Endothelial cell of umbilical vein (primary cell): ENCODE data around the gene GSTA2. TPM values are rescaled to one million over a fixed set of nuclear protein-coding genes. Genes with fewer than 3 reads are reported as not detected.
A peak's percentile ranks its signal among the peaks of the same experiment; 100 is the strongest.

Experiments used
- BruUV-seq: library from RNA; stranded (reverse); fragments of 400-500 nt; replicated peaks from 2 replicates; lab custom pipeline; 2021; lab: Mats Ljungman, UMichigan
- CTCF ChIA-PET: fragments of 300-600, 350-600 bp; sonication (Branson Sonifier 250); formaldehyde crosslinking; loops from one replicate; lab custom pipeline; 2021; ENCODE audit warnings: antibody characterized with exemption, inconsistent platforms; lab: Charles Lee
- POLR2A ChIA-PET: fragments of 300-600, 350-600 bp; sonication (Branson Sonifier 250); formaldehyde crosslinking; loops from one replicate; lab custom pipeline; 2021; ENCODE audit warnings: antibody characterized with exemption, inconsistent platforms; lab: Charles Lee
- DNase-seq: peaks from one replicate; pipeline ENCODE4 v3.0.0-alpha.2; 2011; ENCODE audit warnings: low read depth, low spot score
- FAIRE-seq: peaks from 2 replicates; lab custom pipeline; 2011; peaks lifted over from hg19 to GRCh38; lab: Jason Lieb, UNC
- H2AFZ ChIP-seq: 2 replicates; pipeline ENCODE4 v1.6.0; 2012; ENCODE audit warnings: low read depth, low read length, control low read depth, inconsistent platforms
- H3K27ac ChIP-seq: 2 replicates; pipeline ENCODE4 v1.5.1; 2011; ENCODE audit warnings: low read depth, mild to moderate bottlenecking, control low read depth, low read length, moderate library complexity; ENCODE audit not compliant: insufficient read depth
- H3K27me3 ChIP-seq, 2 experiments: 2 replicates each; pipeline versions ENCODE4 v1.6.0 to v1.6.1; 2011; ENCODE audit warnings: low read length in 2 of 2, mixed read lengths in 1 of 2; ENCODE audit not compliant: control insufficient read depth in 2 of 2, insufficient read depth in 2 of 2
- H3K36me3 ChIP-seq, 2 experiments: 2 replicates in 1 of 2; 3 replicates in 1 of 2; pipeline ENCODE4 v1.5.1; 2011; ENCODE audit warnings: low read length in 2 of 2, mild to moderate bottlenecking in 1 of 2, moderate library complexity in 1 of 2; ENCODE audit not compliant: control insufficient read depth in 2 of 2, insufficient read depth in 2 of 2; ENCODE audit errors: extremely low read depth in 1 of 2
- H3K4me1 ChIP-seq: 3 replicates; pipeline ENCODE4 v1.5.1; 2011; ENCODE audit warnings: mild to moderate bottlenecking, low read length; ENCODE audit not compliant: control insufficient read depth, insufficient read depth; ENCODE audit errors: extremely low read depth
- H3K4me2 ChIP-seq: 2 replicates; pipeline ENCODE4 v1.6.1; 2011; ENCODE audit warnings: low read length, control low read depth, mixed read lengths; ENCODE audit not compliant: insufficient read depth
- H3K4me3 ChIP-seq, 3 experiments: fragments of 200-600 bp in 1 of 3; sonication (generic), shearing (Covaris generic) in 1 of 3; replicated peaks in 1 of 3; 2 replicates each; pipeline ENCODE4 v1.5.1; 2011 to 2016; ENCODE audit warnings: control low read depth in 3 of 3, low read length in 3 of 3, mild to moderate bottlenecking in 2 of 3, inconsistent platforms in 1 of 3, low read depth in 1 of 3, moderate library complexity in 1 of 3; ENCODE audit not compliant: insufficient read depth in 1 of 3
- H3K79me2 ChIP-seq: 2 replicates; pipeline ENCODE4 v1.6.0; 2012; ENCODE audit warnings: low read length, inconsistent platforms; ENCODE audit not compliant: control insufficient read depth, insufficient read depth
- H3K9ac ChIP-seq: replicated peaks from 2 replicates; pipeline ENCODE3; 2011; ENCODE audit warnings: low read length, control low read depth; ENCODE audit not compliant: insufficient read depth; ENCODE audit errors: extremely low read depth
- H3K9me1 ChIP-seq: replicated peaks from 3 replicates; pipeline ENCODE4 v1.6.0; 2011; ENCODE audit warnings: mild to moderate bottlenecking, low read length; ENCODE audit not compliant: control insufficient read depth, insufficient read depth; ENCODE audit errors: extremely low read depth
- H3K9me3 ChIP-seq: replicated peaks from 2 replicates; pipeline ENCODE4 v1.5.1; 2012; ENCODE audit warnings: low read length, inconsistent platforms; ENCODE audit not compliant: control insufficient read depth, insufficient read depth
- H4K20me1 ChIP-seq: replicated peaks from 2 replicates; pipeline ENCODE3; 2011; ENCODE audit warnings: mild to moderate bottlenecking, low read length; ENCODE audit not compliant: control insufficient read depth, insufficient read depth; ENCODE audit errors: extremely low read depth
- CTCF ChIP-seq, 2 donors: IDR thresholded peaks; 1 replicate in 1 of 2; 2 replicates in 1 of 2; pipeline ENCODE4 v1.5.1; 2011; ENCODE audit warnings: low read length in 2 of 2, mild to moderate bottlenecking in 2 of 2, moderate library complexity in 2 of 2, control low read depth in 1 of 2, inconsistent platforms in 1 of 2, low read depth in 1 of 2; ENCODE audit not compliant: insufficient read depth in 1 of 2; ENCODE audit errors: extremely low read depth in 1 of 2
- EZH2 ChIP-seq: IDR thresholded peaks from 2 replicates; pipeline ENCODE4 v1.6.1; 2012; ENCODE audit warnings: borderline replicate concordance, low read depth, mild to moderate bottlenecking, moderate library complexity, low read length, inconsistent platforms; ENCODE audit not compliant: severe bottlenecking
- FOS ChIP-seq: IDR thresholded peaks from 2 replicates; pipeline ENCODE4 v1.6.1; 2011; ENCODE audit warnings: mild to moderate bottlenecking, low read length, moderate library complexity, borderline replicate concordance; ENCODE audit not compliant: insufficient read depth
- GATA2 ChIP-seq: IDR thresholded peaks from 2 replicates; pipeline ENCODE4 v1.7.0; 2011; ENCODE audit warnings: low read depth, mild to moderate bottlenecking, moderate library complexity, mixed read lengths, low read length; ENCODE audit not compliant: insufficient read length, insufficient read depth
- JUN ChIP-seq: IDR thresholded peaks from 2 replicates; pipeline ENCODE4 v1.6.1; 2011; ENCODE audit warnings: borderline replicate concordance, low read depth; ENCODE audit not compliant: insufficient read length, insufficient read depth
- MAX ChIP-seq: IDR thresholded peaks from 2 replicates; pipeline ENCODE4 v1.6.1; 2011; ENCODE audit not compliant: insufficient read depth, insufficient read length
- MYC ChIP-seq: IDR thresholded peaks from one replicate; pipeline ENCODE4 v1.6.1; 2011; ENCODE audit warnings: mild to moderate bottlenecking, low read depth, low read length
- POLR2A ChIP-seq: IDR thresholded peaks from 2 replicates; pipeline ENCODE4 v1.6.1; 2012; ENCODE audit warnings: low read depth, mild to moderate bottlenecking, control low read depth, low read length
- POLR2AphosphoS5 ChIP-seq: IDR thresholded peaks from 2 replicates; pipeline ENCODE4 v1.6.1; 2012; ENCODE audit warnings: low read depth, mild to moderate bottlenecking, control low read depth, low read length, moderate library complexity; ENCODE audit not compliant: insufficient read depth
- dilution Hi-C: fragments of 300-500 bp; cut with MboI; formaldehyde crosslinking; loops from one replicate; pipeline ENCODE4 v1.15.0; 2019; ENCODE audit warnings: low sequenced_read_pairs; ENCODE audit not compliant: extremely low pct_ligation_motif_present
- intact Hi-C: fragments of 100-400 bp; cut with micrococcal nuclease; formaldehyde crosslinking; loops from one replicate; pipeline ENCODE4 v1.10.0; 2022
- polyA plus RNA-seq, 4 experiments: library from polyadenylated mRNA; depleted of rRNA in 3 of 4; stranded (reverse) in 3 of 4; unstranded in 1 of 4; fragments of >200 nt; gene quantifications; 2 replicates each; pipeline versions ENCODE4 v1.2.1 to v1.2.3, GENCODE V29; 2011 to 2012; ENCODE audit warnings: missing spikeins in 1 of 4
- total RNA-seq: library from RNA; stranded (reverse); gene quantifications from 2 replicates; pipeline ENCODE4 v1.2.3, GENCODE V29; 2021

GSTA2 gene
- total and polyA plus RNA-seq, 2 donors (not counting 3 experiments of a cell fraction or from before 2014, with no cell fraction given), result not detected

- no peak for FAIRE-seq
- Histone ChIP-seq H3K27me3 (peaks cover 0 to 6% of the 10 kb centered on the region in 2 experiments), H3K9ac (no peak overlapping the region), H2AFZ (no peak overlapping the region), H3K36me3 (no peaks in the 10 kb centered on the region), H3K4me2 (no peak overlapping the region), H3K79me2 (no peaks in the 10 kb centered on the region), H3K9me1 (no peaks in the 10 kb centered on the region), H3K9me3 (no peaks in the 10 kb centered on the region), H3K27ac (no peak overlapping the region), H4K20me1 (no peaks in the 10 kb centered on the region), H3K4me3 (no peak overlapping the region), H3K4me1 (no peaks in the 10 kb centered on the region)
- dilution Hi-C loops, result no loop called here
- peak; percentile 2 for DNase-seq
- BruUV-seq, result no TSS peak
- ChIA-PET CTCF (interaction anchor here (1.0 to 2.0 kb wide), 6 partner anchors 9 to 760 kb away, joined by 3 to 5 read pairs (median 4); partner anchors contain the start of gene FBXO9), POLR2A (no interaction called here)
- TF ChIP-seq CTCF (IDR thresholded peaks at IDR 0.05; ENCODE audit: extremely low read depth in 1 of 2, insufficient read depth in 1 of 2, low read depth in 1 of 2, low read length in 2 of 2), result no peak
- TF ChIP-seq POLR2A, result no peak
- no peak for TF ChIP-seq JUN
- no peak for TF ChIP-seq MAX
- no peak for TF ChIP-seq POLR2AphosphoS5
- TF ChIP-seq FOS, result no peak
- no peak for TF ChIP-seq GATA2
- no peak for TF ChIP-seq EZH2
- no peak for TF ChIP-seq MYC
- intact Hi-C loops, result no loop called here
Observed at GRCh38 chr6:52724042-52724405, 39.3 kb downstream of the GSTA2 start.
